Daoy (cell line): Measurements from ENCODE around the gene UBL5. TPM values are rescaled to one million over a fixed set of nuclear protein-coding genes. Genes with fewer than 3 reads are reported as not detected.
"Not testable (repeated sequence)": the region's sequence is repeated elsewhere in the genome, so short reads cannot be mapped to it uniquely, and the experiment has no call there.

ENCODE experiments used
- DNase-seq: peaks from one replicate; pipeline ENCODE4 v3.0.0-alpha.2; 2015; ENCODE audit warnings: low read depth
- total RNA-seq: library from RNA; depleted of rRNA; stranded (reverse); fragments of >200 nt; shearing (Covaris generic); gene quantifications from 2 replicates; pipeline ENCODE4 v1.2.3, GENCODE V29; 2014

UBL5 gene
- total RNA-seq, 1 experiment from 2014 or later: 704 TPM

GRCh38 chr19:9811139-9811538 is 16.6 kb upstream of the UBL5 start:
- DNase-seq: no peak

GRCh38 chr19:9818175-9818733 is 9.5 kb upstream of the UBL5 start:
- no peak for DNase-seq

- DNase-seq: peak; percentile 100
Measured at GRCh38 chr19:9818734-9819595, 8.8 kb upstream of the UBL5 start, which contains the start of gene FBXL12. Gene FBXL12, minus strand, starts transcription at chr19:9819079. Its CDS starts 266 bp downstream, at chr19:9818813.

GRCh38 chr19:9819596-9819909 is 8.2 kb upstream of the UBL5 start:
- DNase-seq: no peak

GRCh38 chr19:9820034-9820433 is 7.7 kb upstream of the UBL5 start:
- not testable (repeated sequence) for DNase-seq

- no peak for DNase-seq
Measured at GRCh38 chr19:9823816-9824215, 3.9 kb upstream of the UBL5 start.

GRCh38 chr19:9828551-9829063 is 889 bp downstream of the UBL5 start:
- no peak for DNase-seq

- no peak for DNase-seq
Measured at GRCh38 chr19:9834307-9834725, 6.6 kb downstream of the UBL5 start.

- peak; percentile 99 for DNase-seq
Measured at GRCh38 chr19:9834726-9835506, 7.2 kb downstream of the UBL5 start, which contains the start of gene PIN1. Gene PIN1, plus strand, starts transcription at chr19:9835318. Its CDS starts 27 bp downstream, at chr19:9835345.

GRCh38 chr19:9835507-9835949 is 7.8 kb downstream of the UBL5 start:
- no peak for DNase-seq

- DNase-seq: no peak
Measured at GRCh38 chr19:9836021-9836420, 8.3 kb downstream of the UBL5 start.

- DNase-seq: no peak
Measured at GRCh38 chr19:9838324-9838723, 10.6 kb downstream of the UBL5 start.

- no peak for DNase-seq
Measured at GRCh38 chr19:9839415-9839814, 11.7 kb downstream of the UBL5 start.

GRCh38 chr19:9842834-9843625 is 15.3 kb downstream of the UBL5 start:
- DNase-seq: no peak

- DNase-seq: not testable (repeated sequence)
Measured at GRCh38 chr19:9843626-9844273, 16.0 kb downstream of the UBL5 start.

GRCh38 chr19:9847087-9847671 is 19.5 kb downstream of the UBL5 start:
- peak; percentile 94 for DNase-seq

- no peak for DNase-seq
Measured at GRCh38 chr19:9848060-9848459, 20.3 kb downstream of the UBL5 start.

GRCh38 chr19:9848762-9849161 is 21.0 kb downstream of the UBL5 start:
- no peak for DNase-seq

- DNase-seq: no peak
Measured at GRCh38 chr19:9849791-9850190, 22.1 kb downstream of the UBL5 start.

- no peak for DNase-seq
Measured at GRCh38 chr19:9850235-9850959, 22.7 kb downstream of the UBL5 start.
